H1 (cell line): ENCODE results near the gene APOA4. TPM values are rescaled to one million over a fixed set of nuclear protein-coding genes. Genes with fewer than 3 reads are reported as not detected.

Source experiments
- CTCF ChIA-PET: fragments of 300-600 bp; sonication (Branson Sonifier 250); formaldehyde crosslinking; loops from one replicate; lab custom pipeline; 2021; ENCODE audit not compliant: partially characterized antibody; lab: Charles Lee
- POLR2A ChIA-PET: fragments of 300-600 bp; sonication (Branson Sonifier 250); formaldehyde crosslinking; loops from one replicate; lab custom pipeline; 2021; ENCODE audit warnings: inconsistent platforms; ENCODE audit not compliant: partially characterized antibody; lab: Charles Lee
- DNase-seq, 2 experiments: peaks; one replicate each; pipeline versions ENCODE4 v3.0.0 to v3.0.0-alpha.2; 2010 to 2022; ENCODE audit warnings: low spot score in 2 of 2, low read depth in 1 of 2, mixed read lengths in 1 of 2
- FAIRE-seq: peaks from 2 replicates; lab custom pipeline; 2011; peaks lifted over from hg19 to GRCh38; lab: Jason Lieb, UNC
- H2AFZ ChIP-seq: 2 replicates; pipeline ENCODE4 v1.8.1; 2012; ENCODE audit warnings: low read length, inconsistent platforms
- H2AK5ac ChIP-seq: 2 replicates; pipeline ENCODE4 v1.6.1; 2013; ENCODE audit warnings: low read depth, low read length
- H2BK120ac ChIP-seq: replicated peaks from 2 replicates; pipeline ENCODE3; 2013; ENCODE audit warnings: low read depth, low read length, inconsistent platforms
- H2BK12ac ChIP-seq: 2 replicates; pipeline ENCODE4 v1.6.1; 2013; ENCODE audit warnings: low read depth, low read length
- H2BK15ac ChIP-seq: 2 replicates; pipeline ENCODE4 v1.6.1; 2013; ENCODE audit warnings: low read length
- H2BK20ac ChIP-seq: 2 replicates; pipeline ENCODE4 v1.6.1; 2013; ENCODE audit warnings: low read length
- H2BK5ac ChIP-seq: 2 replicates; pipeline ENCODE4 v1.6.1; 2013; ENCODE audit warnings: low read depth, low read length
- H3K14ac ChIP-seq: 2 replicates; pipeline ENCODE4 v1.6.1; 2013; ENCODE audit warnings: inconsistent platforms; ENCODE audit not compliant: insufficient read length
- H3K18ac ChIP-seq: 2 replicates; pipeline ENCODE4 v1.6.1; 2013; ENCODE audit warnings: low read length; ENCODE audit errors: extremely low read depth
- H3K23ac ChIP-seq: 2 replicates; pipeline ENCODE4 v1.6.1; 2013; ENCODE audit warnings: inconsistent platforms; ENCODE audit not compliant: insufficient read length
- H3K23me2 ChIP-seq: 2 replicates; pipeline ENCODE4 v1.6.1; 2013; ENCODE audit warnings: low read depth, low read length
- H3K27ac ChIP-seq: 2 replicates; pipeline ENCODE4 v1.6.1; 2011; ENCODE audit warnings: low read depth, low read length, inconsistent platforms
- H3K27me3 ChIP-seq, 4 experiments: replicated peaks in 1 of 4; 1 replicate in 1 of 4; 2 replicates in 3 of 4; pipeline versions ENCODE4 v1.6.1 to v1.8.1; 2011 to 2013; ENCODE audit warnings: low read length in 3 of 4, mild to moderate bottlenecking in 3 of 4, inconsistent platforms in 2 of 4, mixed read lengths in 2 of 4, moderate library complexity in 1 of 4; ENCODE audit not compliant: control insufficient read depth in 3 of 4, insufficient read depth in 3 of 4; ENCODE audit errors: extremely low read depth in 1 of 4
- H3K36me3 ChIP-seq, 4 experiments: 2 replicates each; pipeline versions ENCODE4 v1.6.1 to v1.8.1; 2011 to 2013; ENCODE audit warnings: mild to moderate bottlenecking in 4 of 4, low read length in 3 of 4, moderate library complexity in 2 of 4, control low read depth in 1 of 4, inconsistent platforms in 1 of 4; ENCODE audit not compliant: insufficient read depth in 4 of 4, control insufficient read depth in 2 of 4
- H3K4ac ChIP-seq: replicated peaks from 2 replicates; pipeline ENCODE3; 2013; ENCODE audit warnings: low read length, low read depth, mixed read lengths, inconsistent platforms; ENCODE audit not compliant: insufficient read length
- H3K4me1 ChIP-seq, 4 experiments: replicated peaks in 1 of 4; 1 replicate in 1 of 4; 2 replicates in 3 of 4; pipeline versions ENCODE4 v1.6.1 to v1.8.1; 2011 to 2013; ENCODE audit warnings: low read length in 3 of 4, inconsistent platforms in 2 of 4, mixed read lengths in 1 of 4; ENCODE audit not compliant: insufficient read depth in 4 of 4, control insufficient read depth in 3 of 4
- H3K4me2 ChIP-seq, 2 experiments: 2 replicates each; pipeline versions ENCODE4 v1.6.1 to v1.8.1; 2011 to 2013; ENCODE audit warnings: low read depth in 2 of 2, low read length in 2 of 2, control low read depth in 1 of 2, inconsistent platforms in 1 of 2, mild to moderate bottlenecking in 1 of 2; ENCODE audit not compliant: insufficient read depth in 1 of 2
- H3K4me3 ChIP-seq, 4 experiments: fragments of 200-600, 300-600 bp in 1 of 4; sonication (generic), shearing (Covaris generic), sonication (Bioruptor Twin) in 1 of 4; 2 replicates each; pipeline versions ENCODE4 v1.5.1 to v1.8.1; 2011 to 2016; ENCODE audit warnings: low read length in 4 of 4, low read depth in 3 of 4, control low read depth in 2 of 4, inconsistent platforms in 2 of 4, mild to moderate bottlenecking in 2 of 4, mixed read lengths in 1 of 4, moderate library complexity in 1 of 4; ENCODE audit not compliant: insufficient read depth in 2 of 4; ENCODE audit errors: extremely low read depth in 1 of 4
- H3K56ac ChIP-seq: replicated peaks from 2 replicates; pipeline ENCODE3; 2013; ENCODE audit warnings: low read depth, mild to moderate bottlenecking, mixed read lengths, low read length, inconsistent platforms; ENCODE audit not compliant: insufficient read length
- H3K79me1 ChIP-seq: 2 replicates; pipeline ENCODE4 v1.6.1; 2013; ENCODE audit warnings: low read depth, low read length, control low read depth
- H3K79me2 ChIP-seq, 2 experiments: 2 replicates each; pipeline versions ENCODE4 v1.6.1 to v1.8.1; 2012 to 2013; ENCODE audit warnings: low read length in 2 of 2, mild to moderate bottlenecking in 2 of 2, inconsistent platforms in 1 of 2; ENCODE audit not compliant: insufficient read depth in 2 of 2, control insufficient read depth in 1 of 2
- H3K9ac ChIP-seq, 4 experiments: replicated peaks in 1 of 4; 1 replicate in 1 of 4; 2 replicates in 3 of 4; pipeline versions ENCODE4 v1.6.1 to v1.8.1; 2011 to 2013; ENCODE audit warnings: low read depth in 3 of 4, low read length in 3 of 4, control low read depth in 2 of 4, mild to moderate bottlenecking in 2 of 4, moderate library complexity in 2 of 4, inconsistent platforms in 1 of 4; ENCODE audit errors: extremely low read depth in 1 of 4
- H3K9me3 ChIP-seq, 2 experiments: 2 replicates each; pipeline versions ENCODE4 v1.6.1 to v1.8.1; 2012 to 2013; ENCODE audit warnings: mild to moderate bottlenecking in 2 of 2, moderate library complexity in 2 of 2, control low read depth in 1 of 2, inconsistent platforms in 1 of 2, low read depth in 1 of 2, low read length in 1 of 2, mixed read lengths in 1 of 2; ENCODE audit not compliant: insufficient read depth in 2 of 2
- H4K20me1 ChIP-seq, 2 experiments: replicated peaks in 1 of 2; 2 replicates each; pipeline versions ENCODE3 to v1.8.1; 2011 to 2013; ENCODE audit warnings: inconsistent platforms in 2 of 2, low read length in 2 of 2, mild to moderate bottlenecking in 1 of 2; ENCODE audit not compliant: insufficient read depth in 2 of 2, control insufficient read depth in 1 of 2
- H4K5ac ChIP-seq: 2 replicates; pipeline ENCODE4 v1.6.1; 2013; ENCODE audit warnings: low read length, low read depth, mixed read lengths, inconsistent platforms; ENCODE audit not compliant: insufficient read length
- H4K8ac ChIP-seq: 2 replicates; pipeline ENCODE4 v1.8.0; 2013; ENCODE audit warnings: mild to moderate bottlenecking, moderate library complexity, low read length, inconsistent platforms; ENCODE audit not compliant: insufficient read depth; ENCODE audit errors: extremely low read depth
- H4K91ac ChIP-seq: replicated peaks from 2 replicates; pipeline ENCODE3; 2013; ENCODE audit warnings: low read length, mixed read lengths, inconsistent platforms; ENCODE audit not compliant: insufficient read length
- HDAC2 ChIP-seq, 2 experiments: fragments of 300-600 bp in 1 of 2; sonication (generic) in 1 of 2; IDR thresholded peaks; 2 replicates each; pipeline ENCODE4 v1.6.1; 2011 to 2012; ENCODE audit warnings: low read depth in 2 of 2, low read length in 2 of 2, mild to moderate bottlenecking in 2 of 2, moderate library complexity in 2 of 2, borderline replicate concordance in 1 of 2, inconsistent platforms in 1 of 2
- TEAD4 ChIP-seq: IDR thresholded peaks from 2 replicates; pipeline ENCODE4 v1.6.1; 2012; ENCODE audit warnings: low read depth, low read length, inconsistent platforms, mixed read lengths
- WGBS, 2 experiments: shearing (Covaris generic) in 1 of 2; methylation state at CpG; one replicate each; pipeline versions ENCODE4 v1.1.6 to v1.1.7; 2013 to 2015; ENCODE audit warnings: low lambda C conversion rate in 2 of 2, mixed read lengths in 2 of 2, inconsistent platforms in 1 of 2, low coverage in 1 of 2, missing lambda C conversion rate in 1 of 2; ENCODE audit not compliant: insufficient replicate concordance in 2 of 2, insufficient coverage in 1 of 2, insufficient read length in 1 of 2; ENCODE audit errors: extremely low coverage in 1 of 2, missing lambda C conversion rate in 1 of 2; 5-methylcytosine and 5-hydroxymethylcytosine counted together
- polyA plus RNA-seq, 7 experiments: library from polyadenylated mRNA; depleted of rRNA in 3 of 7; stranded (reverse) in 5 of 7; unstranded in 2 of 7; fragments of >200 nt in 5 of 7; fragments of 200-250 nt in 2 of 7; gene quantifications; 1 replicate in 5 of 7; 2 replicates in 1 of 7; 4 replicates in 1 of 7; pipeline versions ENCODE4 v1.2.1 to v1.2.3, GENCODE V29; 2011 to 2013; ENCODE audit warnings: missing spikeins in 2 of 7, mixed read lengths in 2 of 7
- total RNA-seq: library from RNA; stranded (reverse); fragmentation: NEBNext Ultra II Directional; extraction: Animal tissue kit (Norgen Biotek cat#: 25700); gene quantifications from 2 replicates; pipeline ENCODE4 v1.2.1, GENCODE V29; 2021

The APOA4 gene
- total and polyA plus RNA-seq, 2 of the 8 experiments (the other 6 are each of a cell fraction or from before 2014, with no cell fraction given) = not detected

DNA sequence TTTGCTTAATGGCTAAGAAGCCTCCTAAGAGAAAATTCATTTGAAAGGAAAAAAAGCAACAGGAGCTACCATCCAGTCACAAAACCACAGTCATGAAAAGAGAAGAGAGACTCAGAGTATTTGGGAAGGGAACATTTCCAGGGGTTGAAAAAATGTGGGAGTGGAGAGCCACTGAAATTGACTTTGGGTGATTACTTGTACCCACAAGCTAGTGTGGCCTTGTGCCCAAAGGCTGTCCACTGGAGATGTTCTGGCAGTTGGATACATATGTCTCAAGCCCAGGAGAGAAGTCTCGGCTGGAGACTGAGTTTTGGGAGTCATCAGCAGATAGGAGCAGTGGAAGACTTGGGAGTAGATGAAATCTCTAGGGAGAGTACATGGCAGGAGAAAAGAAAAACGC, 28.3 kb downstream of the APOA4 start:
- no peak overlapping the region for H2AK5ac ChIP-seq
- H3K27ac ChIP-seq = no peak overlapping the region
- no peak overlapping the region for H4K5ac ChIP-seq
- H2BK20ac ChIP-seq = no peak overlapping the region
- TF ChIP-seq TEAD4 (no peak), HDAC2 (IDR thresholded peaks at IDR 0.05; ENCODE audit: borderline replicate concordance in 1 of 2, low read depth in 2 of 2, low read length in 2 of 2) (no peak)
- no peaks in the 10 kb centered on the region for H3K36me3 ChIP-seq
- no peak overlapping the region for H2BK120ac ChIP-seq
- no peak overlapping the region for H3K56ac ChIP-seq
- DNase-seq (no peak), FAIRE-seq (no peak)
- no peak overlapping the region for H2BK15ac ChIP-seq
- no peak overlapping the region for H2BK5ac ChIP-seq
- H3K4ac ChIP-seq = no peak overlapping the region
- H3K14ac ChIP-seq = no peak overlapping the region
- no peak overlapping the region for H3K18ac ChIP-seq
- no peak overlapping the region for H3K4me2 ChIP-seq
- 82% methylated on average over 2 of the region's 2 CpGs; no CpG with 5 or more reads in 1 of the 2 experiments for WGBS, 2 experiments
- H3K9ac ChIP-seq = no peak overlapping the region
- no peak overlapping the region for H3K4me3 ChIP-seq
- H3K23me2 ChIP-seq = no peaks in the 10 kb centered on the region
- no peak overlapping the region for H2BK12ac ChIP-seq
- CTCF ChIA-PET = interaction anchor here (0.7 to 12.1 kb wide), 5 partner anchors 8 to 344 kb away, joined by 3 to 237 read pairs (median 3); partner anchors contain the start of genes APOA1 and APOC3
- H4K20me1 ChIP-seq = no peaks in the 10 kb centered on the region
- peaks cover 0 to 6% (median 3%) of the 10 kb centered on the region in 4 experiments; a peak in 4 of 7 replicates for H3K27me3 ChIP-seq
- H4K91ac ChIP-seq = no peak overlapping the region
- no peaks in the 10 kb centered on the region for H3K9me3 ChIP-seq
- H3K79me2 ChIP-seq = no peaks in the 10 kb centered on the region
- peaks cover 2 to 5% (median 4%) of the 10 kb centered on the region in 4 experiments; a peak in 5 of 7 replicates for H3K4me1 ChIP-seq
- H4K8ac ChIP-seq = no peak overlapping the region
- POLR2A ChIA-PET = interaction anchor here (1.0 kb wide), 1 partner anchor 299 kb away, joined by 3 read pairs; no protein-coding TSS in a partner anchor
- no peaks in the 10 kb centered on the region for H3K79me1 ChIP-seq
- no peak overlapping the region for H3K23ac ChIP-seq
- no peak overlapping the region for H2AFZ ChIP-seq
